ENCODE results near the gene RHOU.

DNA sequence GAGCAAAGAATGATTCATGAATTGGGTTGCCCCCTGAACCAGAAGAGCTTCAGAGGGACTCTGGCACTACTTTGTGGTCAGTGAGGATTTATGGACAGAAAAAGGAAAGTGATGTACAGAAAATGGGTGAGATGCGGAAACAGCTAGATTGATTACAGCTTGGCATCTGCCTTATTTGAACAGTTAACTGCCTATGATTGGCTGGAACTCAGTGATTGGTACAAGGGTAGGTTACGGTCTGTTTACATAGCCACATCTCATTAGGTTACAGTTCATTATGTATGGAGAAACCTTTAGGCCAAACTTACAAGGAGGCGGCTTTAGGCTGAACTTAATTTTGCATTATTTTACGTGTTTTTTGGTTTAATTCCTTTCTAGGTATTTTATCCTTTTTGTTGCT is 29.0 kb upstream of the RHOU start:
- TF ChIP-seq EZH2phosphoT487 (IDR thresholded peaks at IDR 0.05; ENCODE audit: insufficient read depth, low read depth) (no peak), EZH2 (IDR thresholded peaks at IDR 0.05; ENCODE audit: insufficient read depth, poor library complexity, severe bottlenecking) (no peak)
